SH-SY5Y (cell line): ENCODE results near the gene GPC5.

ENCODE experiments used
- GATA2 ChIP-seq: IDR thresholded peaks from 2 replicates; pipeline ENCODE4 v1.6.1; 2011; ENCODE audit warnings: mild to moderate bottlenecking, low read depth, low read length
- GATA3 ChIP-seq: IDR thresholded peaks from 2 replicates; pipeline ENCODE4 v1.6.1; 2011; ENCODE audit warnings: low read depth, mild to moderate bottlenecking, low read length, moderate library complexity

GPC5 gene

DNA sequence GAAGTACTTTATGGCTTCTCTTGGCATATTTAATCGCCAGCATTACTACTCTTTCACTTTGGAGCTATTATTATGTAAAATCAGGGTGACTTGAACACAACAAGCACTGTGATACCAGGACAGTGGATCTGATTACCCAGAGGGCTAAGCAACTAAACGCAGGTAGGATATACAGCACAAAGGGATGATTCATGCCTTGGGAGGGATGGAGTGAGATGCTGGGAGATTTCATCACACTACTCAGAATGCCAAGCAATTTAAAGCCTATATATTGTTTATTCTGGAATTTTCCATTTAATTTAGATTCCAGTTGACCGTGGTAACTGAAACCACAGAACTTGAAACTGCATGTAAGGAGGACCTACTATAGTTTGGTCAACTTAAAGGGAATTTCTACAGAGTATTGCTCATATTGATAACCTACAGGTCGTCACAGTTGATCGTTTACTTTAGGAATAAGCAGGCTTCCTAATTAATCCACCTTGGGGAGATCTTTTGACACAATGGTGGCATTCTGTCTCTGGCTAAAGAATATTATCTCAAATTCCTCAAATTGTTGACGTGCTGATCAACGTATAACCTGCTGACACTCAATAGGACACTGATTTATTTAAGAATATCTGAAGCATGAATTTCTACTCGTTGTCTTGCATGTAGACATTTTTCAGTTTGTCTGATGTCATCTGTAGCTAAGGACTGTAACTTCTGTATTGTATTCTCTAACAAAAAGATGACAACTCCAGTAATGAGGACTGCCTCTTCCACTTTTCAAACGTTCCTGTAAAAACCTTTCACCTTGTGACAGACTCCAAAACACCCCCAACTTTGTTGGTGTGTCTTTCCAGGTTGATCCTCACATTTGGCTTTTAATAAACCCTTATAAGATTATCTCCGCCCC, 254.2 kb downstream of the GPC5 start:
- TF ChIP-seq GATA3 = no peak
- no peak for TF ChIP-seq GATA2

DNA sequence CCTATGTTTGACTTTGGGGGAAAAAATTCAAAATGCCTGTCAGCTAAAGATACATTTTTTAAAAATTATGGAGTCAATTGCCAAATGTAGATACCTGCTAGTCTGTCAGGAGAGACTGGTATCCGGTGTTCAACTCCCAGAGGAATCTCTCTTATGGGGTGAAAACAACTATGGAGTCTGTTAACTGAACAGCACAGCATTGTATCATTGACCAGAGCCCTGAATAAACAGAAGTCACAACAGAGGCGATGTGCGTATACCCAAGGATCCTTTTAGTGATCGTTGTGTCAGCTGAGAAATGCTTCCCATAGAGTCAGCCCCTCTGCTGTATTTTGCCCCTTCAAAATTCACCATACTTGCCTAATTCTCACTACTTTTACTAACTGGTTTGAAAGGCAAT, 257.3 kb downstream of the GPC5 start:
- TF ChIP-seq GATA2 = no peak
- TF ChIP-seq GATA3 = no peak

DNA sequence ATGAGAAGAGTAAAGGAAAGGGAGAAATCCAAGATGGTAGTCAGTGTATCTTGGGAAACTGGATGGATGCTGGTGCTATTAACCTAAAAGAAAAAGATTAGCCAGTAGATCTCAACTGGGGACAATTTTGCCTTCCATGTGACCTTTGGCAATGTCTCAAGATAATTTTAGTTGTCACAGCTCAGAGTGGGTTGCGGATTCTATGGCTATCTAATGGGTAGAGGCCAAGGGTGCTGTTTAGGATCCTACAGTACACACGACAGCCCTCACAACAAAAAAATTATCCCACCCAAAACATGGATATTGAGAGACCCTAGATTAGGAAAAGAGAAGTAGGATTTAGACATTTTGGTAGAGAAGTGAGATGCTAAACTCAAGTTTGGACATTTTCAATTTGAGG, 258.9 kb downstream of the GPC5 start:
- no peak for TF ChIP-seq GATA3
- TF ChIP-seq GATA2 = no peak

DNA sequence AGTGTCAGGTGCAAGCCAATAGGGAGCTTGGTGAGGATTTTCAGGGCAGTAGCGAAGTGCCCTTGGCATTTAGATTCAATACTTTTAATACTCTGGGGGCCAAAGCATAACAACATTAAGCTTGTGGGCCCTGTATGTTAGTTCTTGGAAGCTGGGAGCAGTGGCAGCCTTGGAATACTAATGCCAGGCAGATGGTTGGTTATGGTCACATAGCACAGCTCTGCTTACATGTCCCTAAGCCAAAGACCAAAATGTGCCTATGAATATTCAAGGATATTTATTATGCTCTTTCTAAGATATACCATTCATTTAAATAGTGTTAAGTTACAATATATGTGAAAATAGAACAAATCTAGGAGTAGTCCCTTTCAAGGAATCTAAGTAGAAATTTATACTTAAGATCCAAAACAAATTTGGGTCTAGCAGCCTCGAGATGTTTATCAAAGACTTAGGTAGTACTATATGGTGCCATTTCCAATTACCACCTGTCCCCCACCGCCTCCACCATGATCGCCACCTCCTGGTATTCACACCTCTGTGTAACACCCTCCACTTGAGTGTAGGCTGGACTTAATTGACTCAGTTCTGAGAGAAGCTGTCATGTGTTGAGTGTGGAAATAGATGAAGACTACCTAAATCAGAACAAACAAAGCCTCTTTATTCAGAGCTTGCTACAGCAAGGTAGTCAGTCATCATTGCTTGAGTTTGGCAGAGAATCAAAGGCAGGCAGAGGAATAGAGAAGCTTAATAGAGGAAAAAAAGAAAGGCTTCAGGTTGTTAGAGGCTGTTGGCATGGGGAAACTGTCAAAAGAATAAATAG, 261.0 kb downstream of the GPC5 start:
- TF ChIP-seq GATA2 (no peak), GATA3 (no peak)

DNA sequence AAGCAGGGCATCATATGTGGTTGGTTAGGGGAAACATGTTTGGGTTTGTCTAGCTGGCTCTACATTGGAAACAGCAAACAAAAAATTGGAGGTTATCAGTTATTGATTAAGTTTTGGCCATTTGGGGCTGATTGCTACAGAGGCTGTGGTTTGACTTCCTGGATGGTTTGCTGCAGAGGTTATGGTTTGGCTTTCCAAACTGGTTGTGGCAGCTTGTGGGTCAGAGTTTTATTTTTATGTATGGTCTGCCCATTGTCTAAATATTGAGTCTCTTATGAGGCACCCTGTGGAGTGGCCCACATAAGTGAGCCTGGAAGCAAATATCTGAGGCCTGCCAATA, 261.6 kb downstream of the GPC5 start:
- TF ChIP-seq GATA3 = no peak
- TF ChIP-seq GATA2 = no peak

DNA sequence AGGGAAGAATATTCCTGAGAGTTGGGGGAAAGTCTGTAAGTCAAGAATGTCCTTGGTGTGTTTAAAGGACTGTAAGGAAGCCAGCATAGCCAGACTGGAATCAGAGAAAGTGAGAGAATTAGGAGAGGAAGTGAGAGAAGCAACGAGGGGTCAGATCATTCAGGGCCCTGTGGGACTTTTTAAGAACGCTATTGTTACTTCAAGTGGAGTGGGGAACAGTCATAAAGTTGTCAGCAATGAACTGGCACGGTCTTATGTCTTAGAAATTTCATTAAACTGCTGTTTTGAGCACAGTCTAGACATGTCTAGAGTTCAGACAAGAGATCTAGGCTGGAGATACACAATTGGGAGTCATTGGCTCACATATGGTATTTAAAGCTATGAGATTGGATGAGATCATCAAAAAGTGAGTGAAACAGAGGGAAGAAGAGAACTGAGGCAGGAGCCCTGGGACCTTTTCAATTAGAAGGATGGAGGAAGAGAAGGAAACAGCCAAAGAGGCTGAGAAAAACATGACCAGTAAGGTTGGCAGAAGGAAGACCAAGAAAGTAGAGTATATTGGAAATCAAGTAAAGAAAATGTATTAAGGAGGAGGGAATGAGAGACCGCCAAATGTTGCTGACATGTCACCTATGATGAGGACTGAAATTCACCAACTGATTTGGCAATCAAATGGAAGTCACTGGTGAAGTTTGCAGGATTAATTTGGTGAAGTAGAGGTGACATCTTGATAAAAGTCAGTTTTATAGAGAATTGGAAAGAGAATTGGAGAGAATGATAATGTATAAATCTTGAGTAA, 263.5 kb downstream of the GPC5 start:
- TF ChIP-seq GATA2 (no peak), GATA3 (no peak)

DNA sequence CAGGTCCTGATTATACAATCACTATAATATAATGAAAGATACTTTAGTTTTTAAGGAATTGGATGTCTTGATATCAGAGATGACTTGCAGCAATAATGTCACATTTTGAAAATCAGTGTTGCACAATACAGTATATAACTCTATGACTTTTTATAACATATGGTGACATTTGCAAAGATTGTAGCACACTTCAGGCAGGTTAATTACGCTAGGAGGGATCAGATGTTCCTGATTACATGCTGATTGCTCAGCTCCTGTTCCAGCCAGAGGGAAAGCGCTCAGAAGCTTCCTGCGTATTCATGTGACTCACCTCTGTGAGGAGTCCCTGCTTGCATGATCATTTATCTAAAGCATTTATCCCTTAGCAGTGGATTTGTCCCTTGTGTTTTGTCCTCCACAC, 265.6 kb downstream of the GPC5 start:
- TF ChIP-seq GATA2 (0 out of 2 replicates have a peak, but pooled peaks have one; percentile 8), GATA3 (no peak)

DNA sequence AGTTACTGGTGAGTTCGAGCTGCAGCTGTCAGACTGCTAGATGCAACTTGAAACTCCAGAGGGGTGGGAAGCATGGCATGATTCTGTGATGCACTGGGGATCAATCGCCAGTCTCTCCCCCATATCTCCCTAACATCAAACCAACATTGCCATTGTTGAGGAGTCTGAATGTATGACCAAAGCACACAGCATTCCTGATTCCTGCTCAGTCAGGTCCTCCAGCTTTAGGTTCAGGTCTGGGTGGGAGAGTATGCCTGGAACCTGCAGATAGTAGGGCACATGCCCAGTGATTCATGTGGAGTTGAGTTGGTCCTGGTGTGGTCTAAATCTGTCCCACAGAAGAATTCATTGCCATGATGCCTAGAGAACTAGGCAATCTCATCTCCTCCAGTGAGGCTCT, 269.1 kb downstream of the GPC5 start:
- no peak for TF ChIP-seq GATA3
- no peak for TF ChIP-seq GATA2

DNA sequence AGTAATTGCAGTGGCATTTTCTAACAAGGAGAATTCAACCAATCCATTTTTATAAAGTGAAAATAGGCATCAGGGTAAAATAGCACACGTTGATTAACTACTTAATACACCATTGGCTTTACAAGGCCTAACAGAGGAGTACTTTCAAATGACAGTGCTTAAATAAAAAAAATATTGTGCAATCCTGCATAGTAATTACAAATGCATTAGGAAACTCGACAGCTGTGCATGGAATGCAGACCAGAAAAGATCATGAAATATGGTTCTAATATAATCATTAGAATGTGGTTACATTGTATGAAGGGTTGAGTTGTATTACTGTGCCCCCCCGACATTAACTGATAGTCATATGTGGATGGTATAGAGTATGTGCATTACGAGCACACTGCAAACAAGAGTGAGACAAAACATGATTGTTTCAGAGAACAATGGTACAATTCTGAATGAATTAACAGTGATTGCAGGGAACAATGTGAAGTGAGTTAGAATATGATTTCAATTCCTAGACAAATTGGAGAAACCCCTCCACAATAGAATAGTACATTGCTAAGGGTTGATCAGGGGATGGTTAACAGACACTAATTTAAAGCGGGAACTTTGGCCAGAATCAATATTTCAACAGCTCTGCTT, 270.6 kb downstream of the GPC5 start:
- TF ChIP-seq GATA2 (no peak), GATA3 (no peak)

DNA sequence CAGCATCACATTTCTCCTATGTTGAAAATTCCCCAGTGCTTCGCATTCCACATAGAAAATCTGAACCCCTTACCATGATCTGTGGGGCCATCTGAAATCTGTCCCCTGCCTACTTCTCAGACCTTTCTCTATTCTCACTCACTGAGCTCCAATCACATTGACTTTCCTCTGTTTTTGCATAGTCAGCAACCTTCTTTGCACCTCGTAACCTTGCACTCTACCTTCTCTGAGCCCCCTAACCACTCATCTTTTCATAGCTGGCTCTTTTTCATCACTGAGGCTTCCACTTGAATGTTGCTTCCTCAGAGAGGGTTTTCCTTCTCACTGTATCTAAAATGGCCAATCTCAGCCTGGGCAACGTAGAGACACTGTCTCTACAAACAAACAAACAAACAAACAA, 286.3 kb downstream of the GPC5 start:
- TF ChIP-seq GATA2 (no peak), GATA3 (no peak)

DNA sequence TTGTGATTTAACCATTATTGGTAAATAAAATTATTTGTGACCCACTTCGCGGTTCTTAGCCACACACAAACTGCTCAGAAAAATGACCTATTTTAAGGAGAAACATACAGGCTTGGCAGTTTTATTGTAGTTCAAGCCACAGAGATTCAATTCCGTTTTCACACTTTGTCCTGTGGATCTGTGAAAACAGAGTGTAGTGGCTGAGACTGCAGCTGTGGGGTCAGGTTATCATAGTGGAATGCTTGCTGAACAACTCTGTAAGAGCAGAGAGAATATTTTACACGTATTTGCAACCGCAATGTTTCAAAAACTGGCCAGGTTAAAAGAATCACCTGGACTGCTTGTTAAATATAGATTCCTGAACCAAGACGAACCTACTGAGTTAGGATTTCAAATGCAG, 292.5 kb downstream of the GPC5 start:
- TF ChIP-seq GATA3 (no peak), GATA2 (no peak)

DNA sequence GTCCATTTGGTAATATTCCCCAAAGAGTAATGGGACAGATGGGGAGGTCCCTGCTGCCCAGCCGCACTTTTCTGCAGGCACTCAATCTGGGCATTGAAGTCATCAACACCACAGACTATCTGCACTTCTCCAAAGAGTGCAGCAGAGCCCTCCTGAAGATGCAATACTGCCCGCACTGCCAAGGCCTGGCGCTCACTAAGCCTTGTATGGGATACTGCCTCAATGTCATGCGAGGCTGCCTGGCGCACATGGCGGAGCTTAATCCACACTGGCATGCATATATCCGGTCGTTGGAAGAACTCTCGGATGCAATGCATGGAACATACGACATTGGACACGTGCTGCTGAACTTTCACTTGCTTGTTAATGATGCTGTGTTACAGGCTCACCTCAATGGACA, 295.0 kb downstream of the GPC5 start:
- TF ChIP-seq GATA2 = no peak
- TF ChIP-seq GATA3 = no peak

DNA sequence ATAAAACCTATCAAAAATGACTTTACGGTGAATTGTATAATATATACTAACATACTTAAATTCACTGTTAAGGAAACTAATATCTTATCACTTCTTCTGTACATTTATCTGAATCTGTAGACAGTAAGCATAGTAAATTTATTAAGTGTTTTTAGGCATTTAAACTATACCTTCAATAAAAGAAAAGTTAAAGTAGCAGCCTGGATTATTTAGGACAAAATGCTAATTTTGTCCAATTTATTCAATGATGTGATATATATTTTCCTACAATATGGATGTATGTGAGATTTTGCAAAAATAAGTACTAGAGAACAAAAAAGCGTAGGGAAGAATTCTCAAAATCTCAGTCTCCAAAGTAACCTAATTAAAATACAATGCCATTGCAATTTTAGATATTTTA, 299.9 kb downstream of the GPC5 start:
- TF ChIP-seq GATA3 (no peak), GATA2 (no peak)

DNA sequence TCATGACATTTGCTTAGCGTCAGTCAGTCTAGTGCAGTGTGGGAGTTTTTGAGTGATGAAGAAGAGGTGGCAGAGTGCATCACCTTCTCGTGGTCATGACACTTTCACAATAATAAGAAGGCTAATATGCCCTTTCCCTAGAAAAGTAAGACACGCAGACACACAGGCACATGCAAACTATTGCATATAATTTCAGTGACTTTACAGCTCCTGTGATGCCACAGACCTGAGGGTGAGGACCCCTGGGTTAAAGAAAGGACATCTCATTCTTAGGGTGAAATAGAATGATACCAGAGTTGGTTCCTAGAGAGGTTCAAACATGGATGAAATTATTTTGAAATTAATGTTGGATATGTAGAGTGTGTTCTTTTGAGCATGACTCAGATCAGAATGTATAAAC, 300.3 kb downstream of the GPC5 start:
- TF ChIP-seq GATA2 = no peak
- TF ChIP-seq GATA3 = no peak

DNA sequence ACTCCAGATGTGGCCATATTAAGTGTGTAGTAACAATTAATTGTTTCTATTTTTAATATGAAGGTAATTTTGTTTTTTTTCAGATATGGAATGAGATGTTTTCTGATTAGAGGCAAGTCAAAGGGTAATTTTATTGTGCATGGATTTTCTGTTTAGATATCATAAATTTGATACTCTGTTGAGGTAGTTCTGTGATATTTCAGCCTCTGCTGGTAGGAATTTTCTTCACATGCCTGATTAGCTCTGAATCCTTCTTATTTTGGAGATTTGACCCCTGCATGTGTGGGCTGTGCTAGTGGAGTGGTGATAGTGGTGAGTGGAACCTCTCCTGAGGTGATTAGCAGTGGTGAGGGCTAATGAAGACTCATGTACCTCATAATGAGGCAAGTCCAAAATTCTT, 301.4 kb downstream of the GPC5 start:
- TF ChIP-seq GATA3 (no peak), GATA2 (no peak)
